HG02678 (cell line): ENCODE results near the gene IGFL3.
"Not testable (repeated sequence)": the region's sequence is repeated elsewhere in the genome, so short reads cannot be mapped to it uniquely, and the experiment has no call there.

Experiments
- ATAC-seq: cut with Tn5 transposase; IDR thresholded peaks from one replicate; pipeline ENCODE4 v1.9.1; 2021; ENCODE audit warnings: mild to moderate bottlenecking, moderate library complexity; ENCODE audit not compliant: unreplicated experiment

The IGFL3 gene

DNA sequence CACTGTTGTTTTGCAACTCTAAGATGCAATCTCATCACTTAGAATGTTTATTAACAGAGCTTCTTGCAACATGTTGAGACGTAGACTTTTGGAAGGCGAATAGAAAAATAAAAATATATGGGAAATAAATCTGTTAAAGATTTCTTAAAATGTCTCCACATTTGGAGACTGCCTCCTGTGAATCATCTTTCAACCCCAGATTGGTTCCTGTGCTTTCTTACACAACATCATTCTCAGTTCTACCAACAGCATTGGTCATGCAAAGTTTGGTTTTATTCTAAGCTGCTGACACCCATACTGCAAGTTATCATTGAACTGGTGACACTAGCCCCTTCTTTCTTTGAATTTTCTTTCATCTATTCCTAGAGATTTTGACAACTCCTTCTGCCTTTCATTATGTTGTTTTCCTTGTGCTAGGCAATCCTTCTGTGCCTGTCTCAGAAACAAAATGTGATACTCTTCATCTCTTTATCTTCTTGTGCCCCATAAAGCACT is 1.6 kb upstream of the IGFL3 start:
- ATAC-seq, result no peak

DNA sequence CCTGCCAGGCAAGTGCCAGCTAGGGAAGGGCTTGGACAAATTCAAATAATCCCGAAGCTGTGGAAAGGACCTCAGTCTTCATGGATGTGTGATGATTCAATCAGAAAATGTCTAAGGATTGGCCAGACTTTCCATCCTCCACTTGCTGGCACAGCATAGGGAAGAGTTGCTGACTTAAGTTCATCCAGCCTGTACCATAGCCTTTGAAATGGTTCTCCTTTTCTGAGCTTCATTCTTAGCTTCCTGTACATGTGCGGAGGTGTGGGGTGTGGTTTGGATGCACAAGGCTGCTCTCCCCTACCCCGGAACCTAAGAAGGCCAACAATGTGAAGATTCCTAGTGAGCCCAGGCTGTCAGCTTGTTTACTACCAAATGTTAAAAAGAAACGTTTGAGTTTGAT is 959 bp upstream of the IGFL3 start:
- ATAC-seq, result no peak

GRCh38 chr19:46118136-46118535 is 6.4 kb downstream of the IGFL3 start:
- ATAC-seq, result no peak

DNA sequence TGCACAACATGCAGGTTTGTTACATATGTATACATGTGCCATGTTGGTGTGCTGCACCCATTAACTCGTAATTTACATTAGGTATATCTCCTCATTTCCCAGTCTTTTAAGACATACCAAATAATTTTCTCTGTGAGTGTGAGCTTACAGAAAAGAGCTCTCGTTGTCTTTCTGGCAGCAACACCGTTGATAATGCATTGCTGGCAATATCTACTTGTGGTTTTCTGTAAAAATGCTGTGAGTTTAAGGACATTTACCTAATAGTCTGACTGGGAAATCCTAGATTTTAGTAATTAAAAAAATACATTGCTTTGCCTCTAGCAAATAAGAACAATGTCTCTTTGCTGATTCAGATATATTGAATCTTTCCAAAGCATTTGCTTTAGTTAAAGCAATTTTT is 8.4 kb downstream of the IGFL3 start:
- no peak for ATAC-seq

GRCh38 chr19:46115396-46116106 is 8.9 kb downstream of the IGFL3 start:
- no peak for ATAC-seq

DNA sequence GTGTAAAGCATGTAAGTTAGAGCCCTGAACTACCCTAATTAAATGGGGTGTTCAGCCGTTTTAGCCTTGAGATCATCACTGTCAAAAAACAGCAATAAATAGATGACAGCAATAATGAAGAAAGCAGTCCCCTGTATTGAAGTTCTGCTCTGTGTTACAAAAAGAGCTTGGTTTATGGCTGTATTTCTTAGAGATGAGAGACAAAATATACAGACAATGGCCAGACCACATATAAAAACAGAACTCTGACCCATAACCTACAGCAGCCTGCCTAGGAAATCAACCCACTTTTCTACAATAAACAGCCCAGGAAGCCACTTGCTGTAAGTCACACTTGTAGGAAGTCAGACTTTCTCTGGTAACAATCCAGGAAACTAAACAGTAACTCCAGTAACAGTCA is 10.8 kb downstream of the IGFL3 start:
- ATAC-seq, result no peak

- no peak for ATAC-seq
Observed at GRCh38 chr19:46112527-46112926, 12.0 kb downstream of the IGFL3 start.

DNA sequence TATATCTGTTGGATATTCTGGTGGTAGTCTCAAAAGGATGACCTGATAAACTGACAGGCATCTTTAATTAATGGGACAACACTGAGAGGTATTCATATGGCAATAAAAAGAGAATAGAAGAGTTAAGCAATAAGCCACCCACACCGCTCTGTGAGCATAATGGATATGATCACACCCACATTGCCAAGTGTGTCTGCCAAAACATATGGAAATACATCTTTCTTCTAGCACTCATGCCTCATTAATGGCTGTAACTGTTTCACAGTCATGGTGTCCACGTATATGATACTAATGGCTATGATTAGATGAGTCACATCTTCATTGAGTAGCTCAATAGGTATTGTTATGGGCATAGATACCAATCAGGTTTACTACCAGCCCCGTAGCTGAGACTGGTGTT is 13.1 kb downstream of the IGFL3 start:
- ATAC-seq, result no peak

DNA sequence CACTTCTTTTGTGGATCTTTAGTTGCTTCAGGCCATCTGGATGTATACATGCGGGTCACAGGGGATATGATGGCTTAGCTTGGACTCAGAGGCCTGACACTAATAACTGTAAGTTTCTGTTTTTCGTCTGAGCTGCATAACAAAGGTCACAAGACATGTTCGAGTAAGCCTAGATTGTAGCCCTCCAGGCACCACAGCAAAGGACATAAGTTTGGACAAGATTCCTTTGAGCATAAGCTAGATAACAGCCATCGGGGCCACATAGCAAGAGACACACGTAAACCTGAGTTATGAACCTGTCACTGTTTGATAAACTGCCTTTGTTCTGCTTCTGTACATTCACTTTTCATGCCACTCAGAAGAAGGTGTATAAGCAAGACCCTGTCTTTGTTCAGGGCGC is 14.6 kb downstream of the IGFL3 start:
- no peak for ATAC-seq

GRCh38 chr19:46107371-46107770 is 17.1 kb downstream of the IGFL3 start:
- no peak for ATAC-seq

- ATAC-seq, result not testable (repeated sequence)
Observed at GRCh38 chr19:46102333-46102732, 22.2 kb downstream of the IGFL3 start.

GRCh38 chr19:46101293-46101692 is 23.2 kb downstream of the IGFL3 start:
- ATAC-seq, result no peak

DNA sequence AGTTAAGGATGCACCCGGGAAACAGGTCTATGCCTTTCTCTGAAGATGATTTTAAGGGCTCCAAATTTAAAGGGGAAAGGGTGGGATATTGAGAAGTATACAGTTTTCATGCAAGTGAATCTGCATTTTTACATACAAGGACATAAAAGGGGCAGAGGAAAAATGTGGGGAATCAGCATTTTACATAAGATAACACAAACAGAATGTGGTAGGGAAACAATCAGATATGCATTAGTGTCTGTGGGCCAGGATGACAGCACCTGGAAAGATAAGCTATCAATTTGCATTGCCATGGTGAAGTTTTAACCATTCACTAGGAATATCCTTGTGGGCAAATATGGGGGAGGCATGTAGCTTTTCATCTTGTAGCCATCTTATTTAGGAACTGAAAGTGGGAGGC is 24.1 kb downstream of the IGFL3 start:
- ATAC-seq, result no peak

DNA sequence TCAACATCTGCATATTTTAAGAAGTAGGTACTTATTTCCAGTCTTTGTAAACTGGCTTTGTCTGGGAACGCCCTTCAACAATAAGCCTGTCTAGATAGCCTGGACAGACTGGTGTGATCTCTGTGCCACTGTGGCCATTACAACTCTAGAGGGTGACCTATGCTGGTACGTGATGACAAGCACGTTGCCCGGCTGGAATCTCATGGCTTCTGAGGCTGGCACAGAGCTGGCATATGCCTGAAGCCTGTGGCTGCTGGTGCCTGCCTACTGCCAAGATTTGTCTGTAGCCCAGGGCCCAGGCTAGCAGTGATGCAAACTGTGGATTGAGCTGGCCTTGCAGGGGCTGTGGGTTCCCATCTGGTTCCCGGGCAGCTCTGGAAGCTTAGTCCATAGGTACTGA is 34.0 kb downstream of the IGFL3 start:
- ATAC-seq, result no peak

DNA sequence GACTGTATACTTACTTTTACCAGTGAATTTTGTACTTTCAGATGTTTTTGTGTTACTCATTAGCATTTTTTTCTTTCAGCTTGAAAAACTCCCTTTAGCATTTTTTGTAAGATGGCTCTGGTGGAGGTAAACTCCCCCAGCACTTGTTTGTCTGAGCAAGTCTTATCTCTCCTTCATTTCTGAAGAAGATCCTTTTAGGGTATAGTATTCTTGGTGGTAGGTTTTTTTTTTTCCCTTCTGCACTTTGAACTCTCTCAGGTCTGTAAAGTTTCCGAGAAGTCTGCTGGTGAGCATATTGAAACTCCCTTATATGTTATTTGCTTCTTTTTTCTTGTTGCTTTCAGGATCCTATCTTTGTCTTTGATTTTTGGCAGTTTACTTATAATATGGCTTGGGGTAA is 35.1 kb downstream of the IGFL3 start:
- ATAC-seq, result no peak

DNA sequence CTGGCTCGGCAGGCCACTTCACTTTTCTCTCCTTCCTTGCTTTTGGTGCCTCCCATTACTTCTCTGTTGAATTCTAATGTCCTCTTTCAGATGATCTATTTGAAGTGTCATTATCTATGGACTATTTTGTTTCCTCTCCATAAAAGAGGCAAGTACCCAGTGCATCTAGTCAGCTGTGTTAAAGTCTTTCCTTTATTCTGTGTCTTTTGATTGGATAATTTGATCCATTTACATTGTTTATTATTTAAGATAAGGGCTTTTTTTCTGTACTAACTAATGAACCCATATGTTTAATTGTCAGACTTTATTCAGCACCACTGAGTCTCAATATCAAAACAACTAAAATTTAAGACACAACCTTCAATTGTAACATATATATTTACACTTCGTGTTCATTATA is 36.4 kb downstream of the IGFL3 start:
- no peak for ATAC-seq

DNA sequence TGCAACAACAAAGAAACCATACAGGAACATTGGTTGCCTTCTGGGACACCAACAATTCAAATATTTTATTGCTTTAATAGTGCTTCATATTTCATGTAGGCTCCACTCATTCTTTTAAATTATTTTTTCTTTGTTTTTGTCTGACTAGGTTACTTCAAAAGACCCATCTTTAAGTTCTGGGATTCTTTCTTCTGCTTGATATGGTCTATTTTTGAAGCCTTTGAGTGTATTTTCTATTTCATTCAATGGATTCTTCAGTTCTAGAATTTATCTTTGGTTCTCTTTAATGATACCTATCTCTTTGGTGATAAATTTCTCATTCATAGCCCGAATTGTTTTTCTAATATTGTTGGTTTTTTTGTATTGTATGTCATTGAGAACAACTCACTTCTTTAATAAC is 38.6 kb downstream of the IGFL3 start:
- no peak for ATAC-seq

DNA sequence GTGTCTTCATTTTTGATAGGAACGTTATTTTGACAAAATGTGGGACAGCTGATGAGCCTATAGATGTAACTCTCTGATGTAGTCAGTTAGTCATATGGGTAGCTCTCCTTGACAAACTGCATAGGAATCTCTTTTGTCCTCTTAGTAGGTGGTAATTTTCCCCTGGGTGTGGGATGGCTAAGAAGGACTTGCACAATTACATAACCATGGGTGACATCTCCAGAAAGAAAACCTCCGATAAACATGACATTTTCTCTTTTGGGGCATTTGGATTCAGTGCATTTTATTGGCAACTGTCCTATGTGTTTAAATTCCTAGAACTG is 41.8 kb downstream of the IGFL3 start:
- ATAC-seq, result no peak

DNA sequence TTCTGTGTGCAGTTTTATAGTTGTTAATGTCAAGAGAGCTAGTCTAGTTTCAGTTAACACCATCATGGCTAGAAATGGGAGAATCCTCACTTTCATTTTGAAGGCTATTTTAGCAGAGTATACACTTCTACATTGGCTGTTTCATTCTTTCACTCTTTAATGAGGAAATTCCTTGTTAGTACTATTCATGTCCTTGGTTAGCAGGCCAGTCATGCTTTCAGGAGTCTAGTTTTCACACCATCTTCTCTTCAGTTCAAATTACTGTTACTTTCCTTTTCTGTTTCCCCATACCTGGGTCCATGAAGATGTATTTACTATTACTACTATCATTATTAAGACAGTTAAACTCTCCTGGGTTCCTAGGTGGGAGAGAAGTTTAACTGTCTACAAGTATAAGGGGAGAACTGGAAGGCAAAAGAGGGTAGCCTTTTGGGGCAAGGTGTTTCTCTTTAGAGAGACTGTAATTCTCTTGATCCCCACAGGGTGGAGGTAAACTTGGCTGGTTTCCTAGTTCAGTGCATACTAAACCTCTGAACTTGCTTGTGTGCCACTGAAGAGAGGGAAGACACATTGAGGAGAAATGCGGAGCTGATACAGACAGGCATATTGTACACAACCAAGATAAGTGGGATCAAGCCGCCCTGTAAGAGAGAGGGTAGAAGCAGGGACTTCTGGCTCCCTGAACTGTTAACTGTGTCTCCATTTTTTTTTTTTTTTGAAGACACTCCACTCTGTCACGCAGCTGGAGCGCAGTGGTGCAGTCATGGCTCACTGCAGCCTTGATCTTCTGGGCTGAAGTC is 42.4 kb downstream of the IGFL3 start:
- no peak for ATAC-seq

DNA sequence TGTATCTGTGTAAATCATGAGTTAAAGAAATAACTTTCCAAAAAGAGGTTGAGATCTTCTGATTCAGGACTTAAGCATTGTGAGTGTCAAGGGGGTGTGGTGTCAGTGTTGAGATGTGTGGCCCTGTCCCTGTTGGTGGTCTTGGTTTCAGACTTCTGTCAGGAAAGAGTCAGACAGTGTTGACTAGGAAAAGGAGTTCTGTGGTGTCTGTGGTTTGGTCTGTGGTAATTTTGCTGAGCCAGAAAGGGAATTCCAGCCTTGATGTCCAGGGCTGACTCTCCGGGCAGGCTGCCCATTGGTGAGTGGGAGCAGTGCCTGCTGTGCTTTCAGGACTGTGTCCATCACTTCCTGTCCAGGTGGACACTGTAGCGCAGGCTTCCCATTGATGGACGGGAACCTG is 43.9 kb downstream of the IGFL3 start:
- no peak for ATAC-seq

GRCh38 chr19:46079576-46079975 is 44.9 kb downstream of the IGFL3 start:
- ATAC-seq, result no peak

- ATAC-seq, result not testable (repeated sequence)
Observed at GRCh38 chr19:46078573-46079332, 45.7 kb downstream of the IGFL3 start.
